ENCODE measurements around the gene MOV10.

The MOV10 gene

GRCh38 chr1:112743174-112744008 lies 68.9 kb downstream of the MOV10 start:
- H3K4me3 ChIP-seq (ENCODE audit: low read depth, low read length) = peak overlapping the region; percentile 46
- peak; percentile 19 for DNase-seq (ENCODE audit: low read depth)
- no peak for TF ChIP-seq CTCF (conservative IDR thresholded peaks at IDR 0.05; ENCODE audit: low read depth, low read length)

GRCh38 chr1:112744009-112744578 lies 69.6 kb downstream of the MOV10 start:
- H3K4me3 ChIP-seq (ENCODE audit: low read depth, low read length) = peak overlapping the region; percentile 46
- TF ChIP-seq CTCF (conservative IDR thresholded peaks at IDR 0.05; ENCODE audit: low read depth, low read length) = peak; percentile 65
- peak; percentile 53 for DNase-seq (ENCODE audit: low read depth)

GRCh38 chr1:112748396-112748795 lies 73.9 kb downstream of the MOV10 start:
- no peak overlapping the region for H3K4me3 ChIP-seq (ENCODE audit: low read depth, low read length)
- no peak for TF ChIP-seq CTCF (conservative IDR thresholded peaks at IDR 0.05; ENCODE audit: low read depth, low read length)
- no peak for DNase-seq (ENCODE audit: low read depth)

Data from choroid plexus epithelial cell (primary cell).